NOMO-1 (cell line): ENCODE measurements around the gene SMYD5.

Source experiments
- DNase-seq, 2 experiments: peaks; one replicate each; lab custom pipeline; 2025; ENCODE audit not compliant: unreplicated experiment in 2 of 2; lab: John Stamatoyannopoulos, UW

Gene SMYD5

DNA sequence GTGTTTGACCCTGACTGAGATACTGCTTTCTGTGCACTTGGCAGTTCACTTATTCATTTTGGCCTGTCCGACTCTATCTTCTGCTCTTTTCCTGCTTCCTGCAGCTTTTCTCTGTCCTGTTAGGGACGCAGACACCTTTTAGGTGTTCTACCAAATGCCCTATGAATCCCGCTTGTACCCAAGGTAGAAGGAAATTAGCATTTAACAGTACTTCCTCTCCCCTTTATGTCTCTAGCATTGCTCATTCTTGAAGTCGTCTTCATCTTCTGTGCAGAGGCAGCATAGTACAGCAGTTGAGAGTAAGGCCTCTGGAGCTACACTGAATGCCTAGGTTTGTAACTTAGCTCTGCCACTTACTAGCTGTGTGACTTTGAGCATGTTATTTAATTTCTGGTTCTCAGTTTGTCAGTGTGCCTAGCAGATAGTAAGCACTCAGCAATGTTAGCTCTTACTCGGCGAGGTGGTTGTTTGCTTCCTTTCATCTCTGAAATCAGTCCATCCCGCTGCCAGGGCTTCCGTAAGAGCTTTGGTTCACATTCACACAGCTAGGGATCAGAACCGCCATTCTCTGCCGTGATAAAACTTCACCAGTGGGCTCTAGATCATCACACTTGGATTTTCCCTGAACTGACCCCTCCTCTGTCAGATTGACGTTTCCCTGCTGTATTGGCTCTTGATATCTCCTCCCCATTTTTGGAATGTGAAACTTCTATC is 21.4 kb downstream of the SMYD5 start:
- DNase-seq, result peak; percentile 4 to 30

DNA sequence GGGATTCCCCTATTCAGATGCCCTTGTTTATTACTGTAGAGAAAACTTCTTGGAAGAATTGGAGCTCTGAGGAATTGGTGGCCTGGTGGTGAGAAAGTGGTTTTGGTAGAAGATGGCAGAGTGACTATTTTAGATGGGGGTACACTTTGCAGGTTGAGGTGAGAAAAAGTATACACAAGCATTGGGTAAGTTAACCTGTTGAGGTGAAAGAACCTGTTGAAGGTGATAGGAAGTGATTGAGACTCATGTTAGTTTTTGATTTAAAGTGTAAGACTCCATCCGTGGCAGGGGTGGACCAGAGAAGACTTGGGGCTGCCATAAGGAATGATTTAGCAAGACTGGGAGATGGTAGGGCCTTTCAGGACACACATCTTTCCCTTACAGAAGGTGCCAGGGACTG is 23.1 kb downstream of the SMYD5 start:
- no peak for DNase-seq

DNA sequence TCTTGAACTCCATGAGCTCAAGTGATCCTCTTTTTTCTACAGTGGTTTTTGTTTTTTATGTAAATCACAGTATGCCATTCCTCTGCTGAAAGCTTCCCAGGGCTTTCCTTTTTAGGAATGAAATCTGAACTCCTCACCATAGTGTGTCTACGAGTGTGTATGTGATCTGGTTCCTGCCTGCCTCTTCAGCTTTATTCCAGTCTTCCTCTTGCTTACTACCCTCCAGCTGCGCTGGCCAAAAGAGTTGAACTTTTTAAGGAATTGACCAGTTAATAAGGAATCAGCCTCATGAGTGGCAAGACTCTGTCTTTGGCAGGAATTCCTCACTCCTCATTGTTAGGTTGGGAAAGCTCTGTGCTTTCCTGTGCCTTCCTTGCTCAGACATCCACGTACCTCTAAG is 24.1 kb downstream of the SMYD5 start:
- no peak for DNase-seq

GRCh38 chr2:73238976-73239375 is 24.9 kb downstream of the SMYD5 start:
- DNase-seq, result no peak

DNA sequence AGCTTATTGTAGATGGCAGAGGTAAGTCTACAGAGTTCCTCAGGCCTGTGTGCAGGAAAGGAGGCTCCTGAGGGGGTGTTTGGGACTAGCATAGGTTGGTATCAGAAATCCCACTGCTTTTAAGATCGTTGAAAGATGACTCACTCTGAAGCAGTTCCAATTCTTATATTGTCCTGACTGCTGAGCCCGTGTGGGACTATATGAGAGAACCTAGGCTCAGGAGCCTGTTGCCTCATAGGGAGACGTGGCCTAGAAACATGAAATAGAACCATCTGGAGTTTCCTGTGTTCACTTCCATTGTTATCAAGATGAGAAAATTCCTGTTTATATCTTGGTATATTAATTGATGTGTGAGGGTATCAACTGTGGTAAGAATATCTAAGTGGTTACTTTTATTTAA is 25.7 kb downstream of the SMYD5 start:
- no peak for DNase-seq

DNA sequence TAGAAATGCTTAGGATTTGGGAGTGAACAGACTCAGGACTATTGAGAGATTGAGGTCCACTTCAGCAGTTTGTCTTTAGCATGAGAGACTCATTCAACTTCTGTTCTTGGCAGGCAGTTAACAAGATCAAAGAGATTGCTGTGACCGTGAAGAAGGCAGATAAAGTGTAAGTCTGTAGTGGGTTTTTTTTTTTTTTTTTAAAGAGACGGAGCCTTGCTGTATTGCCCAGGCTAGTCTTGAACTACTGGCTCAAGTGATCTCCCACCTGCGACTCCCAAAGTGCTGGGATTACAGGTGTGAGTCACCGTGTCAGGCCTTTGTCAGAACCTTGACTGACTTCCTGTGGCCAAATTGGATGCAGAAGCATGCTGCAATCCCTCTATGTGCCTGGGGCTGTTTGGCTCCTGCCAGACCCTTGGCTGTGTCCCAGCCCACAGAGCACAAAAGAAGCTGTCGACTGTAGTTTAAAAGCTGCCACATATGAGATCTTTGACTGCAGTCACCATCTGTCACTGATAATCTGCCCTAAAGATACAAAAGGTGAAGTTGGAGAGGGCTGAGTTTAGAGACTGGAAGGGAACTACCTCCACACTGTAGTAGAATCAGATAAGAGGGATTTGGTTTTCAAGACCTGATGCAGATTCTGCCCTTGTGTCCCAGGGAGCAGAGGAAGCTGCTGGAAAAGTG is 30.0 kb downstream of the SMYD5 start:
- no peak for DNase-seq

DNA sequence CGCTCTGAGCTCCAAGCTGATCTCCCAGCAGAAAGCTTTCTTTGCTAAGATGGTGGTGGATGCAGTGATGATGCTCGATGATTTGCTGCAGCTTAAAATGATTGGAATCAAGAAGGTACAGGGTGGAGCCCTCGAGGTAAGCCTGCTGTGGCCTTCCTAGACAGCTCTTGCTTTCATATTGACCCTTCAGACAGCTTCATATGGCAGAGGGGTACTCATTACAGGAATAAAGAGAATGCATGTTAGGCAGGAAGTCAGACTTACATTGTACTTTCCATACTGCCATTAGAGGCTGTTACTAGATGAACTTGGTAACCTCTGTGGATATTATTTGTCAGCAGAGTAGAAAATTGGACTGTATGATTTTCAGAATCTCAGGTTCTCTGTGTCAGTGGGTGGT is 30.5 kb downstream of the SMYD5 start:
- DNase-seq, result no peak

- DNase-seq, result no peak
Measured at GRCh38 chr2:73246850-73247249, 32.8 kb downstream of the SMYD5 start.

GRCh38 chr2:73249636-73250035 is 35.6 kb downstream of the SMYD5 start:
- DNase-seq, result no peak

DNA sequence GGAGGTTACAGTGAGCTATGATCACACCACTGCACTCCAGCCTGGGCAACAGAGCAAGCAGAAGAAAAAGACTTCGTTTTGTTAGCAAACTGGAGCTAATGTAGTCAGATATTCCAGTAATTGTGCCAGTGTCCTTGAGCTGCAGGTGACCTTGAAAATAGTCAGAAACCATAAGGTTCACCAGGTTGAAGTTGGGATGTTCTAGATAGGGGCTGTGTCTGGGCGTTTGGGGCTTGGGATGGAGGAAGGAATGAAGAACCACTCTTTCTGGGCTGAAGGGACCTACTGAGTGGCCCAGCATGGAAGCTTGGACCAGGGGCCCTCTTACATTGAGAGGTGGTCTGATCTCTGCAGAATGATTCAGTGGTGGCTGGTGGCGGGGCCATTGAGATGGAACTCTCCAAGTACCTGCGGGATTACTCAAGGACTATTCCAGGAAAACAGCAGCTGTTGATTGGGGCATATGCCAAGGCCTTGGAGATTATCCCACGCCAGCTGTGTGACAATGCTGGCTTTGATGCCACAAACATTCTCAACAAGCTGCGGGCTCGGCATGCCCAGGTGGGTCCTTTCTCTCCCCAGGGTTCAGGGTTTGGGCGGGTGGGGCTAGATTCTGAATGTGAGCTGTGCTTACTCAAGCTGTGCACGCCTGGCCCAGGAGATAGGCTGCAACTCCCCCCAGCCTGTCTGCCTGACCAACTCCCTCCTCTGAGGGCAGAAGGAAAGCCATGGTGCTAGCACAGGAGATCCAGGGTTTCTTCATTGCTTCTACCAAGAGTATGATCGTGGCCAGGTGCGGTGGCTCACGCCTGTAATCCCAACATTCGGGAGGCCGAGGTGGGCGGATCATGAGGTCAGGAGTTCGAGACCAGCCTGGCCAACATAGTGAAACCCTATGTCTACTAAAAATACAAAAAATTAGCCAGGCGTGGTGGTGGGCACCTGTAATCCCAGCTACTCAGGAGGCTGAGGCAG is 37.1 kb downstream of the SMYD5 start:
- DNase-seq, result no peak

GRCh38 chr2:73252238-73253027 is 38.4 kb downstream of the SMYD5 start:
- no peak for DNase-seq

GRCh38 chr2:73253400-73253799 is 39.4 kb downstream of the SMYD5 start:
- DNase-seq, result no peak

DNA sequence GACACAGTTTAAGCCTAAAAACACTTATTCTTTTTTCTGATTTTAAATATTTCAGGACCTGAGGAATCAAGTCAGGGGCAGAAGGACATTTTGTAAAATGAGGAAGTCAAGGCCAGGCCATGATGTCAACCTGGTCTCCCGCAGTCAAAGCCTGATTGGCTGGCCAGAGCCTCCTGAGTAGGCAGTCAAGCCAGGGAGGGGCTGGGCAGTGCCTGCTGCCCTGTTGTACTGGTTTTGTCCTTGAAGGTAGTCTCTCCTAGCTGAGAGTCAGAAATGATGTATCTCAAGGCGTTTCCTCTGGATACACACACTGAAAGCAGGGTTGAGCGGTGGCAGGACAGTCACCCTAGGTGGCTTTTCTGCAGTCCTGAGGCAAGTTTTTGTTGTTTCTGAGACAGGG is 39.9 kb downstream of the SMYD5 start:
- DNase-seq, result peak; percentile 34 to 67

DNA sequence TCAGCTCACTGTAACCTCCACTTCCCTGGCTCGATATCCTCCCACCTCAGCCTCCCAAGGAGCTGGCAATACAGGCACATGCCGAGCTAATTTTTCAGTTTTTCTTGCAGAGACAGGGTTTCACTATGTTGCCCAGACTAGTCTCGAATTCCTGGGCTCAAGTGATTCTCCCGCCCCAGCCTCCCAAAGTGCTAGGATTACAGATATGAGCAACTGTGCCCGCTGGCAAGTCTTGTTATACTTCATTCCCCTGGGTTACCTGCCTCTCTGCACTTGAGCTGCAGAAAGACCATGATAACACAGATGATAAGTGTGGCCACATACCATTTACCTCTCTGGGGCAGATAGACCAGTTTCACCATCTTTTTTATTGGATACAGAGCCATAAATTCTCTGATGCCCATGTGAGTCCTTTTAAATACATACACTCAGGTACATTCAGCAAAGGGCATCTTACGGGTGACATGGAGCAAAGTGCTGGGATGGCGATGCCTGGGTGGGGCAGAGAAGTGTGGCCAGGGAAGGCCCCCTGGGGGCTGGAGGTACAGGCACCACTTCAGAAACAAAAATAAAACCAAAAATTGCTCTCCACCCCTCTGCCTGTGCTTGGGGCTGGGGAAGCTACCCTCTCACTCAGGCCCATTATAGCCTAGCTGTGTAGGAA is 40.4 kb downstream of the SMYD5 start:
- DNase-seq, result no peak

- no peak for DNase-seq
Measured at GRCh38 chr2:73255007-73255644, 41.1 kb downstream of the SMYD5 start.

- DNase-seq, result no peak
Measured at GRCh38 chr2:73255907-73256617, 42.0 kb downstream of the SMYD5 start.

DNA sequence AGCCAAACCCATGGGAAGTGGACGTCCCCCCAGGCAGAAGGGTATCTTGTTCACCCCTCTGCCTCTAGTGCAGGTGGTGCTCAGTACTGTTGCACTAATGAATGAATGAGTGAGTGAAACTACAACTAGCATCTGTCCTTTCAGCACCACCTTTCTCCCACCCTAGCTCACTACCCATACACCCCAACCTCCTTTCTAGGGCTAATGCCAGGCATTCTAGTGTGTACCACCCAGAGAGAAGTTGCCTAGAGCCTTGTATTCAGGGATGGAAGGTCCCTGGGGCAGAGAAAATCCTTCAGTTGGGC is 42.5 kb downstream of the SMYD5 start:
- DNase-seq, result no peak

DNA sequence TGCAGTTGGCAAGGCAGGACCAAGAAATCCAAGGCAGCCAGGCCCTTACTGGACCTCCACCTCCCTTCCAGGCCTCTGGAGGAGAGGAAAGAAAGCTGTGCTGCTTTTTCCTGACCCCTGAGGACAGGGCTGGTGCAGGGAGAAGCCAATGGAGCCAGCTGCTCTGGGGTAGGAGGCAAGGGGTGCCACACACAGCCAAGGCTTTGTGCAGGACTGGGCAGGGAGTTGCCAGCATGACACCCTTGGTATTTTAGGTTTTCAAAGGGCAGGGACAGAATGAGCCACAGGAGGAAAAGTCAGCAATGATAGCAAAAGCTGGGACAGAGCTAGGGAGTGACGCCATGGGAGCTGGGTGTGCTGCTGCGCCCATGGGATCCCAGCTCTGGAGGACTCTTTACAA is 43.0 kb downstream of the SMYD5 start:
- no peak for DNase-seq

DNA sequence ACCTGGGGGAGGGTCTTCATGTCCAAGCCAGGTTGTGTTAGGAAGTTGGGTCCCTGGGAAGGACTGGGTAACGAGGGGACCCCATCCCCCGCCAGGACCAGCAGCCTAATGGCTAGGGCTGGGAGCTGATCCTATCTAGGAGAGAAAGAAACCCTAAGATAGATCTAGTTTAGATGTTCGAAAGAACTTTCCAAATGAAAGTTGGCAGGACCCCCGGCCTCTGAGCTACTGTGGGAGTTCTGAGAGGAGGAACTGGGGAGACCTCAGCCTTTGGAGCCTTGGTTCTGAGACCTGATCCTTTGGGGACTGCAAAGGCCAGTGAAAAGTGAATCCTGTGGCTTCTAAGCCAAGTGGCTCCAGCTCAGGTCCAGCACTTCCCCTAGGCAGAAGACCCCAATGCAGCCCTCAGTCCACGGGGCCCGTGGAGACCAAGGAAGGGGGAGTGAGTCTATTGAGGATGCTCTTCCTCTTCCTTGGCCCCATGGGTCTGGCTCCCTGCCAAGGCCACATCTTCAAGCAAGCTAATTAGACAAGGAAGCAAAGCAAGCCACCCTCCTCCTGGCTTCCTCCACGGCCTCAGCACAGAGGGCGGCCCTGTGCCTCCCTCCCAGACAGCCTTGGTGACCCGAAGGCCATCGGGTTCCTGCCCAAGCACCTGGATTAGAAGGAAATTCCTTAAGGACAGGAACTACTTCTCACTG is 43.5 kb downstream of the SMYD5 start:
- peak in 1 of 2 experiments; percentile 1 for DNase-seq
